ENCODE results near the gene CDC6. TPM values are rescaled to one million over a fixed set of nuclear protein-coding genes. Genes with fewer than 3 reads are reported as not detected.

Gene CDC6
- total and polyA plus RNA-seq, 11 donors: 0.07 to 9.8 (median 0.69) TPM

DNA sequence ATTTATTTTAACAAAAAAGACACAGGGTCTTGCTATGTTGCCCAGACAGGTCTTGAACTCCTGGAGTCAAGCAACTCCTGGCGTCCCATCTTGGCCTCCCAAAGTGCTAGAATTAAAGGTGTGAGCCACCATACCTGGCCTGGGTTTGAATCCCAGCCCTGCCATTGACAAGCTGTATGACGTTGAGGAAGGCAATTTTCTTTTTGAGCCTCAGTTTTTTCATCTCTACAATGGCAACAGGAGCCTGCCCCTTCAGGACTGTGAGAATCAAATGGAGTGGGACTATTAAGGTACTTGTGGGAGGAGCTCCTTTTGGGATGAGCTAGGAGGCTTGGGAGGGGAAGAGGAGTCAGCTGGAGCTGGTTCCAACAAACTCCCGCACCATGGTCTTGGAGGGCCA, 27.5 kb downstream of the CDC6 start:
- WGBS, 4 donors: 91 to 97% (median 92%) methylated on average over 3 of the region's 3 CpGs

DNA sequence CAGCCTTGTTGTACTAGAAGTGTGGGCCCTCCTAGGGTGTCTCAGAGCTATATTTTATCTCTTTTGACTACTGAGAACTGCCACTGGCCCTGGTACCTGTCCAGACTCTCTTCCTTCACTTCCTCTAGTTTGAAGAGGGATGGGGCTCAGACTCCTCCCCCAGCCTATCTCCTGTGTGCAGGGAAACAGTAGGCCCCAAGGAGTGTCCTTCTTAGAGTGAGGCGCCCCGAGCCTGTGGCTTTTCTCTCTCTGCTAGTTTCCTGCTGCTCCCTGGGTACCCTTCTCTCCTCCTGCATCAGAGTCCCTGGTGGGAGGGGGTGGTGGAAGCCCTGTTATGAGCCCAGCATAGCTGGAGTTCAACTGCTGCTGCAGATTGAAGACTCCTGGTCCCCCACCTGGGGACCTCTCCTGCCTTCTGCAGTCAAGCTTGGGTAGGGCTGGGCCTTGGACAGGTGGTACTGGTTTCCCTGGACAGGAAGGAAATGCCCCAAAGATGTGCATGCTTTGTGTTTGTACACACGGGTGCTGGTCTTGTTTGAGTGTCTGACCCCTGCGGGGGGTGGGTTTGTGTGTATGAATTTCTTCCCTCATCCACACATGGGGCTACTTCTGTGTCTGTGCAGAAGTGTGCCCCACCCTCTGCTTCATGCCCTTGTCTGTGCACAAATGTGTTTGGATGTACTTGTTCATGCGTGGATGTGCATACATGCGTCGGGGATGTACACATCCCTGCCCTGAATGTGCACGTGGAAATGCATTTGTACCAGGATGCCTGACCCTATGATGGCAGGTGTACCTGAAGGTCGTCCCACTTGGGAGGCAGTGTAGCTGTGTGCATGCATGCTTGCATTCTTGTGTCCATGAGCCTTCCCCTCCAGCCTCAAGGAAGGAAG, 28.2 kb downstream of the CDC6 start:
- DNase-seq (peak in 2 of 5 donors; percentile 21 to 23), ATAC-seq (no peak)
- 41 to 60% (median 50%) methylated on average over 9 of the region's 9 CpGs for WGBS, 4 donors
- H3K27ac ChIP-seq: peak overlapping the region; percentile 90 to 99 (median 95)
- peak overlapping the region in 9 of 12 donors; percentile 76 to 100 (median 88) for H3K4me3 ChIP-seq
- no peaks in the 10 kb centered on the region for H3K9me3 ChIP-seq
- intact Hi-C loops (cut with DNase I): loop anchor here in 2 of 10 donors (2.0 to 10.0 kb wide), 2 partner anchors 29 to 651 kb away; partner anchors contain the start of genes PNMT (in 1 of the 2) and TCAP (in 1 of the 2)
- no peaks in the 10 kb centered on the region for H3K27me3 ChIP-seq
- no peaks in the 10 kb centered on the region for H3K36me3 ChIP-seq
- peaks cover 25 to 96% (median 84%) of the 10 kb centered on the region in 12 donors for H3K4me1 ChIP-seq
- no peak for TF ChIP-seq POLR2A (IDR thresholded peaks at IDR 0.05)
- TF ChIP-seq, protein P1, sequence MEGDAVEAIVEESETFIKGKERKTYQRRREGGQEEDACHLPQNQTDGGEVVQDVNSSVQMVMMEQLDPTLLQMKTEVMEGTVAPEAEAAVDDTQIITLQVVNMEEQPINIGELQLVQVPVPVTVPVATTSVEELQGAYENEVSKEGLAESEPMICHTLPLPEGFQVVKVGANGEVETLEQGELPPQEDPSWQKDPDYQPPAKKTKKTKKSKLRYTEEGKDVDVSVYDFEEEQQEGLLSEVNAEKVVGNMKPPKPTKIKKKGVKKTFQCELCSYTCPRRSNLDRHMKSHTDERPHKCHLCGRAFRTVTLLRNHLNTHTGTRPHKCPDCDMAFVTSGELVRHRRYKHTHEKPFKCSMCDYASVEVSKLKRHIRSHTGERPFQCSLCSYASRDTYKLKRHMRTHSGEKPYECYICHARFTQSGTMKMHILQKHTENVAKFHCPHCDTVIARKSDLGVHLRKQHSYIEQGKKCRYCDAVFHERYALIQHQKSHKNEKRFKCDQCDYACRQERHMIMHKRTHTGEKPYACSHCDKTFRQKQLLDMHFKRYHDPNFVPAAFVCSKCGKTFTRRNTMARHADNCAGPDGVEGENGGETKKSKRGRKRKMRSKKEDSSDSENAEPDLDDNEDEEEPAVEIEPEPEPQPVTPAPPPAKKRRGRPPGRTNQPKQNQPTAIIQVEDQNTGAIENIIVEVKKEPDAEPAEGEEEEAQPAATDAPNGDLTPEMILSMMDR (IDR thresholded peaks at IDR 0.05): no peak

More for the DNA sequence above, 27.5 kb downstream of the CDC6 start:
- no peak overlapping the region for H3K4me3 ChIP-seq
- ATAC-seq: no peak
- no peak for DNase-seq
- H3K36me3 ChIP-seq: no peaks in the 10 kb centered on the region
- intact Hi-C loops (cut with DNase I): loop anchor here in 1 of 10 donors (10.0 kb wide), 1 partner anchor 650 kb away; the partner anchor contains the start of genes PNMT and TCAP
- peak overlapping the region in 9 of 12 donors; percentile 35 to 99 (median 93) for H3K27ac ChIP-seq
- H3K9me3 ChIP-seq: no peaks in the 10 kb centered on the region
- H3K4me1 ChIP-seq: peaks cover 25 to 96% (median 84%) of the 10 kb centered on the region in 12 donors
- TF ChIP-seq, protein P1 (IDR thresholded peaks at IDR 0.05): no peak
- TF ChIP-seq POLR2A (IDR thresholded peaks at IDR 0.05): no peak
- no peaks in the 10 kb centered on the region for H3K27me3 ChIP-seq

DNA sequence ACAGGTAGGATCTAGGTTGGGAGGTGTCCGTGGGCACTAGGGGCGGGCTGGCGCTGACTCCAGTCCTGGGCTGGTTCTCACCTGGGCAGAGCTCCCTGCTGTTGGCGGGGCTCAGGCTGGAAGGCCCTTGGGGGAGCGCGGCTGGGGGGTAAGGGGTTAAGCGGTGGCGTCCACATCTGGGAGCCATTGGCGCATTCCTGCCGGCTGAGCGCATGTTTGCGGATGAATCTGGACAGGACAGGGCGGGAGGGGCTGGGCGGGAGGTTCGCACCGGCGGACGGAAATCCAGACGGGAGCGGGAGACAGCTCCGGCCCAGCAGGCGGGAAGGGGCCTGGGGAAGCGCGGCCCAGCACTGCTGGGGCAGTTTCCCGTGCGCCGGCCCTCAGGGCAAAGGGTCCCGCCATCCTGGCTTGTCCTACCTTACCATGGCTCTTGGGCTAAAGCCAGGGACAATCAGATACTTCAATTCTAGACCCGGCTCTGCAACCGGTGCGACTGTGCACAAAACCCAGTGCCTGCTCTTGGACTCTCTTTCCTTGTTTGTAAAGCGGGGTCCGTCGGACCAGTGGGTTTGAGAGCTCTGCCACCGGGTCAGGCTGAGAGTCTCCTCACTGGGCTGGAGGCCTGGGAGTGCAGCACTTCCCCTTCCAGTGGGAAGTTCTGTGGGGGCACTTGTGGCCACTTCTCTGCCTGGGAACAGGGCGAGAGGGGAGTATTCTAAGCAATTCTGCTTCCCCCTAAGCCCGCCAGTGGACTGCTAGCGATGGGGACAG, 29.1 kb downstream of the CDC6 start:
- intact Hi-C loops (cut with DNase I): loop anchor here in 2 of 10 donors (1.0 to 10.0 kb wide), 3 partner anchors 26 to 652 kb away; partner anchors contain the start of genes PNMT (in 1 of the 2) and TCAP (in 1 of the 2)
- DNase-seq (peak; percentile 81 to 88 (median 86)), ATAC-seq (peak in 3 of 4 donors; percentile 1 to 30 (median 20))
- peaks cover 23 to 96% (median 83%) of the 10 kb centered on the region in 12 donors for H3K4me1 ChIP-seq
- WGBS, 4 donors: 1 to 13% (median 12%) methylated on average over 23 to 38 of the region's 38 CpGs
- H3K9me3 ChIP-seq: no peaks in the 10 kb centered on the region
- peak overlapping the region; percentile 90 to 99 (median 95) for H3K27ac ChIP-seq
- H3K27me3 ChIP-seq: no peaks in the 10 kb centered on the region
- H3K4me3 ChIP-seq: peak overlapping the region in 11 of 12 donors; percentile 76 to 100 (median 88)
- peak in 1 of 2 donors; percentile 31 for TF ChIP-seq POLR2A (IDR thresholded peaks at IDR 0.05)
- TF ChIP-seq, protein P1 (IDR thresholded peaks at IDR 0.05): no peak
- no peaks in the 10 kb centered on the region for H3K36me3 ChIP-seq

Measured in heart left ventricle (tissue), 16 donors.